Measurements from ENCODE around the gene POLE2.
"Not testable (repeated sequence)": the region's sequence is repeated elsewhere in the genome, so short reads cannot be mapped to it uniquely, and the experiment has no call there.

The POLE2 gene

GRCh38 chr14:49619273-49619672 lies 68.7 kb downstream of the POLE2 start:
- not testable (repeated sequence) for FAIRE-seq

GRCh38 chr14:49617852-49618519 lies 70.0 kb downstream of the POLE2 start:
- no peak for FAIRE-seq

DNA sequence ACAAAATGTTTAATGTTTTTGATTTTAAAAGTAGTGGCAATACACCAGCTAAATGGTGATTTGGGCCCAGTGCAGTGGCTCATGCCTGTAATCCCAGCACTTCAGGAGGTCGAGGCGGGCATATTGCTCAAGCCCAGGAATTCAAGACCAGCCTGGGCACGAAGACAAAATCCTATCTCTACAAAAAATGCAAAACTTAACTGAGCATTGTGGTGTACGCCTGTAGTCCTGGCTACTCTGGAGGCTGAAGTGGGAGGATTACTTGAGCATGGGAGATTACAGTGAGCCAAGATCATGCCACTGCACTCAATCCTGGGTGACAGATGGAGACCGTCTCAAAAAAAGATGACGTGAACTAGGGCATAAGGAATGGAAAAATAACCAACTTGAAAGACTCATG lies 72.2 kb downstream of the POLE2 start:
- no peak for FAIRE-seq

- FAIRE-seq: no peak
Measured at GRCh38 chr14:49614196-49614595, 73.8 kb downstream of the POLE2 start.

- no peak for FAIRE-seq
Measured at GRCh38 chr14:49612671-49613070, 75.3 kb downstream of the POLE2 start.

DNA sequence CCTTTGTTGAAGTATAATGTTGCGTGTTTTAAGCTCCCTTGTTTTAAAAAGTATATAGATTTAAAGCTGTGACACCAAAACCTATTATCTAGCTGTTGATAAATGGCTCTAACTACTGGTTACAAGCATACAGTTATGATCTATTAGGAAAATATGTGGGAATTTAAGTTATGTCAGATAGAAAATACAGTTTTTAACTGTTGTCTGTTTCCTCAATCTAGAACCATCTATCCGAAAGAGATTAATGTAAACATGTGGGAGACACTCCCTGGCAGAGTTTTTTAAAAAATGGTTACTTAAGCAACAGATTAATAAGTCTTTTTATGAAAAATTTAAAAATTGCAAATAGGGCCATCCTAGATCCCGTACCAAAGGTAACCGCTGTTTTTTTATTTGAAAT lies 75.8 kb downstream of the POLE2 start:
- no peak for FAIRE-seq

GRCh38 chr14:49607583-49607982 lies 80.4 kb downstream of the POLE2 start:
- no peak for FAIRE-seq

GRCh38 chr14:49598485-49599300 lies 89.3 kb downstream of the POLE2 start, which contains the start of gene LRR1:
Gene LRR1, plus strand, starts transcription at chr14:49598940. Its CDS starts 81 bp downstream, at chr14:49599021.
- FAIRE-seq: no peak

GRCh38 chr14:49598189-49598484 lies 89.9 kb downstream of the POLE2 start:
- no peak for FAIRE-seq

DNA sequence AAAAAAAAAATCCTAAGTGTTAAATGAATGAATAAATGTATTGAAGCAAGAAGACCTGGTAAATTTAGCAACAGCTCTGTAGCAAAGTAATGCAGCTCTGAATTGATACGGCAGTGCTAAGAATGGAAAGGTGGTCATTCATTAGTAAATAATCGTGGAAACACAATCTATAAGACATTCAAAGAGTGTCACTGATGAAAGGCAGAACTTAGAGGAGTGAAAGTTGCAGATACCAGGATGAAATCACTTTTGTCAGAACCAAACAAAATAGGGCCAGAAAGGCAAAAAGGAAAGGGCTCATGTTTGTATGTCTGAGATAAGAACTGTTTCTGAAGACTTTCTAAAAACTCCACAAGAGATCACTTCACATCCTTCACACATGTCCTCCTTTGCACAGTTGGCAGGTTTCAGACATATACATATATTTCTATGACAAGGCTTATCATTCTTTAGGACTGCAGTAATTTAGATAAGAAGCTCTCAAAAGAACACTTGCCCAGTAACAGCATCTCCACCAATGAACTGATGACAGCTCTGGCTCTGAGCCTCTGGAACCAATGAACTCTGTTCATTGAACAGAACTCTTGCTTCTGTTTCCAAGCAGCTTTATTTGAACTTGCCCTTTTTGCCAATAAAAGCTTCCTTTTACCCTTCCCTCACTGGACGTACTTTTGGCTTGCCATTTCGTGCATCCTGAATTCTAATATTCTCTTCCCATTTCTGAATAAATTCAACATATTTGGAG lies 93.5 kb downstream of the POLE2 start:
- FAIRE-seq: peak; percentile 10

All from colon (tissue), 2 donors.